Hepatic stellate cell (primary cell): ENCODE data around the gene SEPHS1.

Experiments used
- DNase-seq: peaks from one replicate; pipeline ENCODE4 v3.0.0; 2011; ENCODE audit warnings: low spot score

The SEPHS1 gene

DNA sequence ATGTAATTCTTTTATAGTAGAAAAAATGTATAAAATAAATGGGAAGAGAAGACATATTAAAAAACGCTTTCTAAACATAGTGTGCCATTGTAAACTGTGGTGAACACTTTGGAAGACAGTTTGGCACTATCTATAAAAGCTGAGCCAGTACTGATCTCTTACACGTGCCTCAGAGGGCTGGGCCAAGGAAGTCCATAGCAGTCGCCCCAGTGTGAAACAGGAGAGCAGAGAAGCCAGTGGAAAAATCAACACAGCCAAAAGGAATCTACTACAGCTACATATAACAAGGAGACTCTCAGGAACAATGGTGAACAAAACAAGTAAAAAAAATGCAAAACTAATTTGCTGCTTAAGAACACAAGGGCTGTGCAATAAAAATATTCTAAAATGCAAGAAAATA lies 20.6 kb downstream of the SEPHS1 start:
- no peak for DNase-seq

DNA sequence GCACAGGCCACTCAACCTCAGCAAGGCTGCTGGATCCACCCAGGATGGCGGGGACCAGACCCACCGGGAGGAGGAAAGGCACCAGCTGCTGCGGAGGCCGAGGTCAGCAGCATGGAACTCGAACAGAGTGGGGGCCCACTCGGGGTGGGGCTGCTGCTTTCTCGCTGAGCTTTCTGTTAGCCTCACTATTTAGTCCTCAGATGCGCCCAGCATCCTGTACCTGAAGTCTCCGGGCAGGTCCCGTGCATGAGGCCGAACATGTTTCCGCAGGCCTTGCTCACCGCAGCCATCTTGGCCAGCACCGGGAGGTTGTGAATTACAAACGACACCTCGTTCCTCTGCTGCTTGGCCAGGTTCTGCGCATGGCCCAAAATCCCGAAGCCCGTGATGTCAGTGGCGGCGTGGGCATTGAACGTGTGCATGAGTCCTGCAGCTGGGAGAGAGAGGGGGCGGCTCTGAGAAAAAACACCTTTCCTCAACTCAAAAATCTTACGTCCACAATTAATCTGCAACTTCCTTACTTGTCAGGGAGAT lies 25.4 kb downstream of the SEPHS1 start:
- no peak for DNase-seq

DNA sequence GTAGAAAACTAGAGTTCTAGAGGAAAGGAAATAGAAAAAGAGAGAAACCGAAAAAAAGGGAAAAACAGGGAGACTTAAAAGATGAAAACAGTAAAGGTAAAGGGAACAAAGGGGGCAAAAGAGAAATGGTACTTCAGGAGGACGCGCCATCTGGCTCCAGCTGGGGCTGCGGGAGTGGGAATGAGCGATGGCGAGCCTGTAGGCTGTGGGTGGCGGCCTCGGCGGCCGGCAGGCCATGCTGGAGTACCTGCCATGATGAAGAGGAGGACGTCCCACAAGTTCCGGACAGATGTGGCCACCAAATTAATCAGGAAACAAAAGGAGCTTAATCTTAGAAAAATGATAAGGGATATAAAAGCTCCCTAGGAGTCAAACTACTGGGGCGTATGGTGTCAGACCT lies 26.5 kb downstream of the SEPHS1 start:
- DNase-seq: no peak

DNA sequence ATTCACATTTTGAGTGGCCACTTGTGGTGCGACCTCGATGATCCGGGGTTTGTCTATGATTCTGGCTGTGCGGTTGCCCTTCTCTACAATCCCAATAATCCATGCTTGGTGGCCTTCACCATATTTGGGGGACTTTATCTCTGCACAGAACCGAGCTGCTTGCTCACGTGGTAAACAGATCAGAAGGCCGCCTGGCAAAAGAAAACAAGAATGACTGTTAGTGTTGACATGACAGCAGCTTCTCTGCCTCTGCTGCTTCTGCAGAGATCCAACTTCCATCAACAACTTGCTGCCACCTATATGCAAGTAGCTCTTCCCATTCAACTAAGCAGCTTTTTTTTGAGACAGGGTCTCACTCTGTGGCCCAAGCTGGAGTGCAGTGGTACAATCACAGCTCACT lies 28.9 kb downstream of the SEPHS1 start:
- DNase-seq: no peak

DNA sequence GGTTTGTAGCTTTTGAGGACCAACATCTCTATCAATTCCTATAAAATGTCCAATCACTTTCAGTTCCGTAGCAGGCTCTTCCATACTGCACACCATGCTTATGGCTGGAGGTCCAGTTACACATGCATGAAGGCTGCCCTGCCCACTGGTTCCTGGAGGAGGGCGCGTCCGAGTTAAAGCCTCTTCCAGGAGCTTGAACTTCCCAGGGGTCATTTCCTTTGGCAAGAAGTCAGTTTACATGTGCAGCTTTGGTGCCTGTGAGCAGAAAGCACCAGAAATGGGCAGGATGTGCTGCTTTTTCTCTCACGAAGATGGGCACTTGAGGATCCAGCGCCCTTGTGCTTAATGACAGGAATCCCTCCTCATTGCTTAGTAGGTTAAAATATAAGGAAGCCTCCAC lies 30.6 kb downstream of the SEPHS1 start:
- no peak for DNase-seq

DNA sequence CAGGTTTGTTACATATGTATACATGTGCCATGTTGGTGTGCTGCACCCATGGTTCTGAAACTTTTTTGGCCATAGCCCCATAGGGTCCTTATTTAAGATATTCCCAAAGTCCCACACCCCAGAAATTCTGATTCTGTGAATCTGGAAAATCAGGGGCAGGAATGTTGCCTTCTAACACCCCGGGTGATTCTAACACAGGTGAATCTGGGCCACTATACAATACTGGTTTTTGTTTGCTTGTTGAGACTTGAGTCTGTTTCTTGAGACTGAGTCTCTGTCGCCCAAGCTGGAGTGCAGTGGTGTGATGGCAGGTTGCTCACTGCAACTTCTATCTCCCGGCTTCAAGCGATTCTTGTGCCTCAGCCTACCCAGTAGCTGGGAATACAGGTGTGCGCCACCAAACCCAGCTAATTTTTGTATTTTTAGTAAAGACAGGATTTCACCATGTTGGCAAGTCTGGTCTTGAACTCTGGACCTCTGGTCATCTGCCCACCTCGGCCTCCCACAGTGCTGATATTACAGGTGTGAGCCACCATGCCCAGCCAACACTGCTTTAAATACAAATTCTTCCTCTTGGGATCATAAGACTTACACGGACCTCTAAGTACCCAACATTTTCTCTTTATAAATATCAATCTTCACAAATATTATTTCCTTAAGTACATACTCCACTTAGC lies 31.3 kb downstream of the SEPHS1 start:
- no peak for DNase-seq

DNA sequence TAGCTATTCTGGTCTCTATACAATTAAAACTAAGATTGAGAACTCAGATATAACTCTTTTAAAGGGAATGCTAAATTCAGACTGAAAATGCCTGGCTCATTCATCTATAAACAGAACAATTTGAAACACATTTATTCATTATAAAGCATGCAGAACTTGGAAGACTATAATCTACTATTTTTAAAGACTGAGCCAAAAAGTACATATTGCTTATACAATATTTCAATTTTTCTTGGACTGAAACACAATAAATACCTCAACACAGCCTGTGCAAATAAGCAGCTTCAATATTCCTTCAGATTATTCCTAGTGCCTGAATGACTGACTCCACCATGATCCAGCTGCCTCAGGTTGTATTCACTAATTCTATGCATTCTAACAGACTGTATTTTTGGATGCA lies 32.7 kb downstream of the SEPHS1 start:
- DNase-seq: no peak

DNA sequence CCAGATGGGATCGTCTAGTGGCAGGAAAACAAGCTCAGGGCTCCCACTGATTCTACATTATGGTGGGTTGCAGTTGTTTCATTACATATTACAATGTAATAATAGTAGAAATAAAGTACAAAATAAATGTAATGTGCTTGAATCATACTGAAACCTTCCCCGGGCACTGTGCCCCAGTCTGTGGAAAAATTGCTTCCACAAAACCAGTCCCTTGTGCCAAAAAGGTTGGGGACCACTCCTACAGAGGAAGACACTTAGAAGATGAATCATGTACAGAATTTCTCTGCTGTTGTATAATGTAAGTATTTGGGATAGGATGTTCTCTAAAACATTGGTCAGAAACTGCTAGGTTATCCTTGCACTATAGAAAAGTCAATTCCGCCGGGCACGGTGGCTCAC lies 36.9 kb downstream of the SEPHS1 start:
- DNase-seq: no peak

DNA sequence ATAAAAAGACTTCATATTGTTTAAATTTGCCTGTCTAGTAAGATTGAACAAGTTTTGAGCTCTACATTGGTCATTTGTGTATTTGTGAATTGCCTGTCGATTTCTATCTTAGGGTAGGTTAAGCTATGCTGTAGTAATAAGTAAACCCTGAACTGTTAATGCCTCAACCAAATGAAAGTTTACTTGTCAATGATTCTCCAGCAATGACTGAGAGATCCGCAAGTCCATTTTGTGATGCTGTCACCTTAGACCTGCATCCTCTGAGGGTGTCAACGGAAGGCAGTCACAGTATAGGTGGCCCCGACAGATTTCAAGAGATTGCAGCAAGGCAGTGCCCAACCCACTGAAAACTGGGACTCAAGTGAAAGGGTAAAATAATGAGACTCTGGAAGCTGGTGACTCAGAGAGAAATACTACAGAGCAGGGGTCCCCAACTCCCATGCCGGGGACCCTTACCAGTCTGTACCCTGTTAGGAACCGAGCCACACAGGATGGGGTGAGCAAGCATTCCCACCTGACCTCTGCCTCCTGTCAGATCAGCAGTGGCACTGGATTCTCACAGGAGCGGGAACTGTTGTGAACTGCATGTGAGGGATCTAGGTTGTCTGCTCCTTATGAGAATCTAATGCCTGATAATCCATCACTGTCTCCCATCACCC lies 37.4 kb downstream of the SEPHS1 start:
- DNase-seq: no peak

DNA sequence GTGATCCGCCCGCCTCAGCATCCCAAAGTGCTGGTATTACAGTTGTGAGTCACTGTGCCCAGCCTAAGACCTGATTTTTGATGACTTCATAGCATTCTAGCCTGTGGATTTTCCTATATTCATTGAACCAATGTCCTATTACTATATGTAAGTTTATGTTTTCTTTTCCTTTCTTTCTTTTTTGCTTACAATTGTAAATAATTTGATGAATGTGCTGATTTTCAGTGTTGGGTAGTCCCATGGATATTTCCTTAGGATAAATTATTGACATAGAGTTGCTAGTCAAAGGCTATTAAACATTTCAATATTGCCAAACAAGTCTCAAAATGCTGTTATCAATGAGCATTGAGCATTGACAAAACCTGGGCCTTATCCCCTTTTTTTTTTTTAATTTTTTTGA lies 38.3 kb downstream of the SEPHS1 start:
- no peak for DNase-seq

DNA sequence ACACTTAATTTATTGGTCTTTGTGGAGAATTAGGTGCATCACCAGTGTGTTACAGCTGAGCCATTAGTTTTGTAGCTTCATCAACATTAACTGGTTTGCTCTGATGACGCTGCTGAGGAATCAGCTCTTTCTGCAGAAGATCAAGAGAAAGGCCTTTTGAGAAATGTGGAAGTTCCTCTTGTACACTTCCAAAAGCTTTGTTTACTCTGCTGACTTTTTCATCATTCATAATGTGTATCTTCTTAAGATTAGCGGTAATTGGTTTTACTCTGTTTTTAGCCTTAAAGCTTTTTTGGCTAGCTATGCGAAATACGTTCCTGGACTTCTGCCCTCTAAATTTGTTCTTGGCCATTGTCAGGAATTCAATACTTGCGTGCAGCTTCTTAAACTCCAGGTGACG lies 40.0 kb downstream of the SEPHS1 start:
- no peak for DNase-seq

DNA sequence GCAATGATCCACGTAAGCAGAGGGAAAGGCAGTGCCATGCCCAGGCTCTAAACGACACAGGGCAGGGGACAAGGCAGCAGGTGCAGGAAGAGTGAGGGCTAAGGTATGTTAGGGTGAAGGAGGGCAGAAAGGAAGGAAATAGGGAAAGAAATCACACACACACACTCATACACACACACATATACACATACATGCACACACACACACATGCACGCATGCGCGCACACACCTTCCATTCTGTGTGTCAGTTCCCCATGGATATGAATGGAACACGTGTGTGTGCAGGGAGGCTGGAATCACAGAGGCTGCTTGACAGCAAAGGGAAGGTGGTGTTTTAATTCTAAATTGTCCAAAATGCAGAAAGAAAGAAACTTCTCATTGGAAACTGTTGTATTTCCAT lies 42.0 kb downstream of the SEPHS1 start:
- DNase-seq: no peak

DNA sequence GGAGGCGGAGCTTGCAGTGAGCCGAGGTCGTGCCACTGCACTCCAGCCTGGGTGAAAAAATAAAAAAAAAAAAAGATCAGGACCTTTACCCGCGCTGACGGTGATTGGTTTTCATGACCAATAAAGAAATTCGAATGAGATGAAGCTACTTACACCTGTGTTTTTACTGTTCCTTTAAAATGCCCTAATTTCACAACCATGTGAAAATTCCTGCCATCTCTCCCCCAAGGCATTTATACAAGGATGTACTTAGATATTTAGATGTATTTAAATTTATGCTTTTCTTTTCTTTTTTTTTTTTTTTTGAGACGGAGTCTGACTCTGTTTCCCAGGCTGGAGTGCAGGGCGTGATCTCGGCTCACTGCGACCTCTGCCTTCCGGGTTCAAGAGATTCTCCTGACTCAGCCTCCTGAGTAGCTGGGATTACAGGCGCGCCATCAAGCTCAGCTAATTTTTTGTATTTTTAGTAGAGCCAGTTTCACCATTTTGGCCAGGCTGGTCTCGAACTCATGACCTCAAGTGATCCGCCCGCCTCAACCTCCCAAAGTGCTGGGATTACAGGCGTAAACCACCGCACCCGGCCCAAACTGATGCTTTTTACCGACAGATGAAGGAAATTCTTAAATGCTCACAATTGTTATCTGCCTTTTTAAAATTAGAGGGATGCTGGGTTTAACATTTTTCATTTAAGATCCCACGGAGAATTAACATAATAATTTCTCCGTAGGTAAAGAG lies 45.1 kb downstream of the SEPHS1 start:
- no peak for DNase-seq

DNA sequence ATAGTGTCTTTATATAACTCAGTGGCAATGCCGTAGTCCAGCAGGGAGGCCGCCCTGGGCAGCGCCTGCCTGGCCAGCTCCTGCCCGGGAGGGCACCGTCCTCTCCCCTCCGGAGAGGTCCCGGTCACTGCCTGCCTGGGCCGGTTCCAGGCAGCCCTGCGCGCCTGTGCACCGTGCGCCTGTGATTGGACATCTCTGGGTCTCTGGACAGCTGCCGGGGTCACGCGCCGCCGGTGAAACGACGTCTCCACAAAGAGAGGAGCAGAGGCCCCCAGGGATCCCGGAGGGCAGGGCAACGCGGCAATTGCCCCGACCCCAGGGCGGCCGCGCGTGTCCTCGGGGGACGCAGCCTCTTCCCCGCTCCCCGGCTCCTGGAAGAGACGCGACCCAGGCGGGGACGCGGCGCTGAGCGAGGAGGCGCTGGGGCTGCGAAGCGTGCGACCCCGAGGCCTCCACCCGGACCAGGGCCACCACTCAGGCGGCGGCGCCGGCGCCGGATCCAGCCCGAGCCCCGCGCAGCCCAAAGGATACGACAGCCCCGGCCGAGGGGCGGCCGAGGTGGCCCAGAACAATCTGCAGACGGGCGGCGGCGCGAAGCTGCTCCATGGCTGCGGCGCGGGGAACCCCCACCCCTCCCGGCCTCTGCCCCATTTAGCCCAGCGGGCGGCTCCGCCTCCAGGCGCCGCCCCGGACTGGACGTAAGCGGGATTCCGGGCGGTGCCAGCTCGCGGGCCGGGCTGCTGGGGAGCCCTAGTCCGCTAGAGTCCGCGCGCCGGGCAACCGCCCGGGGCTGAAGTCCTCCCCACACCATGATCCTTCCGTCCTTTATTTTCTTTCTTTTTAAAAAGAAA lies 48.4 kb downstream of the SEPHS1 start, which contains the start of gene PHYH:
PHYH (minus strand) TSS at position 628 of the 851 bp plus-strand sequence; CDS start at position 606, 22 bp downstream.
- DNase-seq: peak; percentile 91

DNA sequence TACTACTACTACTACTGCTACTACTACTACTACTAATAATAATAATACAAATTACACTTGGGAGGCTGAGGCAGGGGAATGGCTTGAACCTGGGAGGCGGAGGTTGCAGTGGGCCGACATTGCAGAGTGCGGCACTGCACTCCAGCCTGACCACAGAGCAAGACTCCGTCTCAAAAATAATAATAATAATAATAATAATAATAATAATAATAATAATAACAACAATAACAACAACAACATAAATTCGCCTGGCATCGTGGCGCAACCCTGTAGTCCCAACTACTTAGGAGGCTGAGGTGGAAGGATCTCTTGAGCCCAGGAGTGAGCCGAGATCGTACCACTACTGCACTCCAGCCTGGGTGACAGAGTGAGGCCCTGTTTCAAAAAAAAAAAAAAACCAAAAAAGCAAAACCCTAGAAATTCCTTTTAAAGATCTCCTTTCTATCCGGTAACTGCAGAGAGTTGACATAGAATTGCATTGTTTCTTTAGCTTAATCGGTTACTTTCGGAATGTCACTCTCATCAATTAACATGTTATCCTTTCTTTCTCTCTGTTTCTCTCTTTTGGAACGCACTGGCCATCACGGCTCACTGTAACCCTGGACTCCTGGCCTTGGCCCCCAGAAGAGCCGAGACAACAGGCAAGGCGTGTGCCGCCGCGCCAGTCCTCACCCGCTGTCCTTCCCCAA lies 49.2 kb downstream of the SEPHS1 start:
- no peak for DNase-seq

DNA sequence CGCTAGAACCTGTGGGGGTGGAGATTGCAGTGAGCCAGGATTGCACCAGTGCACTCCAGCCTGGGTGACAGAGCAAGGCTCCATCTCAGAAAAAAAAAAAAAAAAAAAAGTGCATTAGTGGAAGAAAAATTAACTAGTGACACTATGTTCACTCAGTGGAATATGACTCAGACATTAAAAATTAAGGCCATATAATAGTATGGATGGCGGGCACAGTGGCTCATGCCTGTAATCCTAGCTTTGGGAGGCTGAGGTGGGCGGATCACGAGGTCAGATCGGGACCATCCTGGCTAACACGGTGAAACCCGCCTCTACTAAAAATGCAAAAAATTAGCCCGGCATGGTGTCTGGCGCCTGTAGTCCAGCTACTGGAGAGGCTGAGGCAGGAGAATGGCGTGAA lies 51.6 kb downstream of the SEPHS1 start:
- DNase-seq: no peak

DNA sequence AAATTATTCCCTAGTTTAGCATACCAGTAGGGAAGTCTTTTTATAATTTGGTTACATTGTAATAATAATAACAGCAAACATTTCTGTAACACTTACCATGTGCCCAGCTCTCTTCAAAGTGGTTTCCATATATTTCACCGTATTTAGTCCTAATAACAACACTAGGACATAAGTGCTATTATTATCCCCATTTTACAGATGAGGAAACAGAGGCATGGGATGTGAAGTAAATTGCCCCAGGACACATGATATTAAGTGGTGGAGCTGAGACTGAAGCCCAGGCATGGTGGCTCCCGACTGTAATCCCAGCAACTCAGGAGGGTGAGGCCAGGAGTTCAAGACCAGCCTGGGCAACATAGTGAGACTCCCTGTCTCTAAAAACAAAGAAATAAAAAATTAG lies 53.3 kb downstream of the SEPHS1 start:
- DNase-seq: no peak

DNA sequence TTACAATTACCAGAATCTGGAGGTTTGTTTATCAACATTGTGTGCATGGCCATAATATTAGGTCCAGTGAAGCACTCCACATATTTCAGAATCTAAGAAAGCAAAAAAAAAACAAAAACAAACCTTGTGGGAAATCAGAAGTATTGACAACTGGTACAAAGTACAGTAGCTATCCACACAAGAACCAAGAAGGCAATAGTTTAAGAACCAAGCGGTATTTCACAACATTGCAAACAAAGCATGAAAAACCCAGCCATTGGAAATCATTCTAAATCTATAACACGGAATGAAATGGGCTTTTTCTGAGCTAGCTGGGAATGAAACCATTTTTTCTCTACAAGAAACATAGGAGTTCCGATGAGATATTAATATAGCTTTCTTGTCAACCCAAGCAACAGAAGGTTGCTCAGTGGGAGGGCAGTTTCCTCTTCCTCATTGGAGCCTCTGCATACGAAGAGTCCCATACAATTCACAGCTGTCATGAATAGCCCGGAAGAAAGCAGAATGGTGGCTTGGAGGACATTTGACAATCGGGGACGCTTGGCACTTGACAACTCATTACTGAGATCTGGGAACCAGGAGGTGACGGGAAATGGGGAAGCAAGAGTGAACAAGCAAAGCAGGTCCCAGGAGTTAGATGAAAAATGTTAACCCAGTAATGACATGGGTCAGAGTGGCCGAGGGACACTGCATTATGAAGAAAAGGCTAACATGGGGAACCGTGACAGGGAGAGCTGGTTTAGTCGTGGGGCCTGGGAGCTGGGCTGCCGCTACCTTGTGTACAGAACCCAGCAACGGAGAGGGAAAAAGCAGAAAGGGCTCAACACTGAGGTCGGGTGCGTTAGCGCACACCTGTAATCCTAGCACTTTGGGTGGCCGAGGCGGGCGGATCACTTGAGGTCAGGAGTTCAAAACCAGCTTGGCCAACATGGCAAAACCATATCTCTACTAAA lies 56.0 kb downstream of the SEPHS1 start:
- DNase-seq: no peak

DNA sequence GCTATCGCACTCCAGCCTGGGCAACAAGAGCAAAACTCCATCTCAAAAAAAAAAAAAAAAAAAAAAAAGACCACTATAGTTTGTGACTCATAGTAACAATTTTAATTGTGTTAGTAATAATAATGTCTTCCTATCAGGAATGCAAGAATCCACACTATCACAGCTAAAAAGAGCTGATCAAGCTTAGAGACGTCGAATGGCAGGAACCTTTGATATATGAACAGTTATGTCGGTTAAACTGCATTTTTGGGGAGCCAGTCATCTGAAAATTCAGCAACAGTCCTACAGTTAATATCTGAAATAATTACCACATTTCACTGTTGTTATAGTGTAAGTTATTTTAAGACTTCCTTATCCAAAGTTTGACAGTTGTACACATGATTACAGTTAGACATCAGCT lies 57.0 kb downstream of the SEPHS1 start:
- no peak for DNase-seq

DNA sequence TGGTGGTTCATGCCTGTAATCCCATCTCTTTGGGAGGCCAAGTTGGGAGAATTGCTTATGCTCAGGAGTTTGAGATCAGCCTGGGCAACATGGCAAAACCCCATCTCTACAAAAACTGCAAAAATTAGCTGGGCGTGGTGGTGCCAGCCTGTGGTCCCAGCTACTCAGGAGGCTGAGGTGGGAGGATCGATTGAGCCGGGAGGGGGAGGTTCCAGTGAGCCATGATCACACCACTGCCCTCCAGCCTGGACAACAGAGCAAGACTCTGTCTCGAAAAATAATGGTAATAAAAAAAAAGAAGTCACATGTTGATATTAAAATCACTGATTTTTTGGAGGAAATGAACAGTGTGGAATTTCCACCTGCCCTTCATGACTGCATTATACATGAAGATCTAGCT lies 64.0 kb downstream of the SEPHS1 start:
- no peak for DNase-seq
